GM21381 (cell line): ENCODE results near the gene IQSEC2.

Experiments
- ATAC-seq: cut with Tn5 transposase; IDR thresholded peaks from one replicate; pipeline ENCODE4 v1.9.1; 2021; ENCODE audit warnings: mild to moderate bottlenecking, moderate library complexity; ENCODE audit not compliant: unreplicated experiment

Gene IQSEC2

GRCh38 chrX:53247928-53248327 is 33.5 kb downstream of the IQSEC2 start:
- ATAC-seq: no peak

GRCh38 chrX:53246231-53246630 is 35.2 kb downstream of the IQSEC2 start:
- ATAC-seq: no peak

- no peak for ATAC-seq
Measured at GRCh38 chrX:53244610-53245009, 36.8 kb downstream of the IQSEC2 start.

GRCh38 chrX:53242310-53242709 is 39.1 kb downstream of the IQSEC2 start:
- no peak for ATAC-seq

GRCh38 chrX:53241558-53241957 is 39.8 kb downstream of the IQSEC2 start:
- ATAC-seq: no peak

GRCh38 chrX:53239474-53239873 is 41.9 kb downstream of the IQSEC2 start:
- no peak for ATAC-seq

- ATAC-seq: no peak
Measured at GRCh38 chrX:53237056-53237455, 44.3 kb downstream of the IQSEC2 start.

GRCh38 chrX:53236025-53236679 is 45.2 kb downstream of the IQSEC2 start:
- no peak for ATAC-seq

- ATAC-seq: no peak
Measured at GRCh38 chrX:53235566-53235965, 45.8 kb downstream of the IQSEC2 start.

GRCh38 chrX:53234484-53234883 is 46.9 kb downstream of the IQSEC2 start:
- no peak for ATAC-seq

GRCh38 chrX:53233536-53233935 is 47.8 kb downstream of the IQSEC2 start:
- no peak for ATAC-seq

GRCh38 chrX:53230116-53230515 is 51.3 kb downstream of the IQSEC2 start:
- ATAC-seq: no peak

GRCh38 chrX:53227224-53227765 is 54.1 kb downstream of the IQSEC2 start:
- ATAC-seq: no peak

GRCh38 chrX:53224860-53225797 is 56.3 kb downstream of the IQSEC2 start, which contains the start of gene KDM5C:
Gene KDM5C (minus strand): TSS chrX:53225207. CDS start chrX:53224889, 318 bp downstream.
- peak; percentile 67 for ATAC-seq

GRCh38 chrX:53223955-53224859 is 57.2 kb downstream of the IQSEC2 start:
- no peak for ATAC-seq

GRCh38 chrX:53223068-53223693 is 58.2 kb downstream of the IQSEC2 start:
- ATAC-seq: no peak
